Upper lobe of left lung (tissue), 6 donors: ENCODE results near the gene PRR22. TPM values are rescaled to one million over a fixed set of nuclear protein-coding genes. Genes with fewer than 3 reads are reported as not detected.

Experiments used
- ATAC-seq, 2 donors: fragments of 200-7000 bp; cut with Tn5 transposase; one replicate each; pipeline ENCODE4 v1.9.1; 2022; ENCODE audit warnings: mild to moderate bottlenecking in 2 of 2, moderate library complexity in 2 of 2; ENCODE audit not compliant: low FRiP score in 2 of 2
- DNase-seq, 2 donors: peaks; one replicate each; pipeline ENCODE4 v3.0.0-alpha.2; 2019 to 2020
- H3K27ac ChIP-seq, 4 donors: fragments of 200-600 bp; sonication (generic); one replicate each; pipeline ENCODE4 v1.5.1; 2016 to 2019
- H3K27me3 ChIP-seq, 4 donors: fragments of 200-600 bp; sonication (generic); one replicate each; pipeline ENCODE4 v1.5.1; 2017 to 2019
- H3K36me3 ChIP-seq, 4 donors: fragments of 200-600 bp; sonication (generic); one replicate each; pipeline ENCODE4 v1.5.1; 2016 to 2019
- H3K4me1 ChIP-seq, 4 donors: fragments of 200-600 bp; sonication (generic); one replicate each; pipeline ENCODE4 v1.5.1; 2018 to 2019
- H3K4me3 ChIP-seq, 4 donors: fragments of 200-600 bp; sonication (generic); one replicate each; pipeline ENCODE4 v1.5.1; 2017 to 2019; ENCODE audit warnings: mild to moderate bottlenecking in 2 of 4, moderate library complexity in 1 of 4
- H3K9me3 ChIP-seq, 4 donors: fragments of 200-600 bp; sonication (generic); one replicate each; pipeline ENCODE4 v1.5.1; 2018 to 2019
- CTCF ChIP-seq, 6 experiments: fragments of 450-650 bp in 4 of 6; fragments of 200-600 bp in 2 of 6; sonication (generic) in 2 of 6; IDR thresholded peaks; one replicate each; pipeline ENCODE4 v1.5.1; 2016 to 2019; ENCODE audit warnings: antibody characterized with exemption in 6 of 6
- EP300 ChIP-seq, 4 donors: sonication (generic); formaldehyde crosslinking; IDR thresholded peaks; one replicate each; pipeline ENCODE4 v1.5.1; 2017; ENCODE audit warnings: antibody characterized with exemption in 4 of 4, control low read depth in 2 of 4
- POLR2A ChIP-seq, 4 donors: fragments of 450-650 bp; IDR thresholded peaks; one replicate each; pipeline ENCODE4 v1.5.1; 2016 to 2017; ENCODE audit warnings: antibody characterized with exemption in 4 of 4, mild to moderate bottlenecking in 2 of 4
- POLR2AphosphoS5 ChIP-seq, 2 donors: sonication (generic); formaldehyde crosslinking; IDR thresholded peaks; one replicate each; pipeline ENCODE4 v1.5.1; 2017; ENCODE audit warnings: antibody characterized with exemption in 2 of 2
- WGBS, 2 donors: methylation state at CpG; one replicate each; pipeline ENCODE4 v1.1.5; 2017 to 2018; 5-methylcytosine and 5-hydroxymethylcytosine counted together
- total RNA-seq, 6 donors: library from RNA; depleted of rRNA in 4 of 6; stranded (reverse); fragments of >200 nt in 4 of 6; gene quantifications; one replicate each; pipeline versions ENCODE4 v1.1.0 to v1.2.1, GENCODE V29; 2016 to 2021
- donor health status: DM: no; HTN: no; CAD: no; lungs with moderate emphysema.
- donor health status: DM: no; HTN: yes; CAD: no; lungs with severe emphysema.

The PRR22 gene
- total RNA-seq, 6 donors from 2014 or later: 1.8 to 4.4 (median 3.4) TPM

- TF ChIP-seq EP300 (IDR thresholded peaks at IDR 0.05): no peak
- TF ChIP-seq POLR2AphosphoS5 (IDR thresholded peaks at IDR 0.05): no peak
- no peak for TF ChIP-seq CTCF (IDR thresholded peaks at IDR 0.05)
- TF ChIP-seq POLR2A (IDR thresholded peaks at IDR 0.05): no peak
- ATAC-seq (peak in 1 of 2 donors; percentile 24), DNase-seq (no peak)
- 82 to 89% methylated on average over 10 to 17 of the region's 17 CpGs for WGBS, 2 donors
- Histone ChIP-seq H3K4me1 (no peaks in the 10 kb centered on the region), H3K27me3 (no peaks in the 10 kb centered on the region), H3K27ac (no peak overlapping the region), H3K9me3 (no peaks in the 10 kb centered on the region), H3K4me3 (no peak overlapping the region), H3K36me3 (peaks cover 0 to 7% (median 0%) of the 10 kb centered on the region in 4 donors)
Observed at GRCh38 chr19:5778402-5778801, 6.1 kb downstream of the PRR22 start.

GRCh38 chr19:5775668-5776309 is 8.8 kb downstream of the PRR22 start:
- Histone ChIP-seq H3K9me3 (no peaks in the 10 kb centered on the region), H3K36me3 (no peaks in the 10 kb centered on the region), H3K27me3 (no peaks in the 10 kb centered on the region), H3K4me3 (no peak overlapping the region), H3K4me1 (no peaks in the 10 kb centered on the region), H3K27ac (no peak overlapping the region)
- ATAC-seq: peak in 1 of 2 donors; percentile 24
- 72 to 74% methylated on average over 17 of the region's 17 CpGs for WGBS, 2 donors
- DNase-seq: no peak
- no peak for TF ChIP-seq POLR2A (IDR thresholded peaks at IDR 0.05)
- TF ChIP-seq CTCF (IDR thresholded peaks at IDR 0.05): no peak
- TF ChIP-seq EP300 (IDR thresholded peaks at IDR 0.05): no peak
- no peak for TF ChIP-seq POLR2AphosphoS5 (IDR thresholded peaks at IDR 0.05)

- Histone ChIP-seq H3K4me3 (no peak overlapping the region), H3K9me3 (no peaks in the 10 kb centered on the region), H3K36me3 (no peaks in the 10 kb centered on the region), H3K27me3 (no peaks in the 10 kb centered on the region), H3K4me1 (no peaks in the 10 kb centered on the region), H3K27ac (no peak overlapping the region)
- TF ChIP-seq POLR2A (IDR thresholded peaks at IDR 0.05) (no peak), POLR2AphosphoS5 (IDR thresholded peaks at IDR 0.05) (no peak), EP300 (IDR thresholded peaks at IDR 0.05) (no peak), CTCF (IDR thresholded peaks at IDR 0.05) (no peak)
- ATAC-seq (no peak), DNase-seq (no peak)
- 75 to 78% methylated on average over 8 of the region's 8 CpGs for WGBS, 2 donors
Observed at GRCh38 chr19:5774921-5775320, 9.6 kb downstream of the PRR22 start.

GRCh38 chr19:5773276-5773675 is 11.3 kb downstream of the PRR22 start:
- ATAC-seq (no peak), DNase-seq (no peak)
- H3K27ac ChIP-seq: no peak overlapping the region
- no peak overlapping the region for H3K4me3 ChIP-seq
- H3K36me3 ChIP-seq: no peaks in the 10 kb centered on the region
- no peaks in the 10 kb centered on the region for H3K4me1 ChIP-seq
- H3K27me3 ChIP-seq: no peaks in the 10 kb centered on the region
- TF ChIP-seq POLR2AphosphoS5 (IDR thresholded peaks at IDR 0.05) (no peak), CTCF (IDR thresholded peaks at IDR 0.05) (no peak), EP300 (IDR thresholded peaks at IDR 0.05) (no peak), POLR2A (IDR thresholded peaks at IDR 0.05) (no peak)
- 85 to 88% methylated on average over 5 of the region's 5 CpGs for whole genome bisulfite sequencing, 2 donors
- H3K9me3 ChIP-seq: no peaks in the 10 kb centered on the region

GRCh38 chr19:5772416-5772815 is 12.1 kb downstream of the PRR22 start:
- Histone ChIP-seq H3K27me3 (no peaks in the 10 kb centered on the region), H3K4me3 (no peak overlapping the region), H3K36me3 (no peaks in the 10 kb centered on the region), H3K9me3 (no peaks in the 10 kb centered on the region), H3K27ac (no peak overlapping the region), H3K4me1 (no peaks in the 10 kb centered on the region)
- DNase-seq: no peak
- TF ChIP-seq POLR2A (IDR thresholded peaks at IDR 0.05) (no peak), CTCF (IDR thresholded peaks at IDR 0.05) (no peak), EP300 (IDR thresholded peaks at IDR 0.05) (no peak), POLR2AphosphoS5 (IDR thresholded peaks at IDR 0.05) (no peak)
- no peak for ATAC-seq
- 83 to 88% methylated on average over 17 to 19 of the region's 19 CpGs for WGBS, 2 donors
